NCI-H82 treated with DMSO at 0.1 percent for 48 hours (cell line): ENCODE data around the gene CREB3L2.

Experiments
- DNase-seq: peaks from one replicate; lab custom pipeline; 2025; ENCODE audit not compliant: unreplicated experiment; lab: John Stamatoyannopoulos, UW

Gene CREB3L2

GRCh38 chr7:137878333-137878961 is 123.4 kb downstream of the CREB3L2 start:
- DNase-seq: no peak

- no peak for DNase-seq
These were observed 124.7 kb downstream of the CREB3L2 start for GRCh38 chr7:137877027-137877675.

- DNase-seq: no peak
These were observed 126.1 kb downstream of the CREB3L2 start for GRCh38 chr7:137875746-137876145.

- no peak for DNase-seq
These were observed 127.7 kb downstream of the CREB3L2 start for GRCh38 chr7:137873979-137874777.

GRCh38 chr7:137873524-137873923 is 128.4 kb downstream of the CREB3L2 start:
- DNase-seq: no peak

- DNase-seq: no peak
These were observed 130.5 kb downstream of the CREB3L2 start for GRCh38 chr7:137871170-137871915.

- DNase-seq: no peak
These were observed 131.2 kb downstream of the CREB3L2 start for GRCh38 chr7:137870684-137871083.

GRCh38 chr7:137870078-137870477 is 131.8 kb downstream of the CREB3L2 start:
- no peak for DNase-seq

GRCh38 chr7:137869260-137869659 is 132.6 kb downstream of the CREB3L2 start:
- DNase-seq: no peak

GRCh38 chr7:137867289-137867688 is 134.6 kb downstream of the CREB3L2 start:
- no peak for DNase-seq

- DNase-seq: no peak
These were observed 136.1 kb downstream of the CREB3L2 start for GRCh38 chr7:137865764-137866163.

- no peak for DNase-seq
These were observed 138.9 kb downstream of the CREB3L2 start for GRCh38 chr7:137862964-137863363.

- DNase-seq: no peak
These were observed 139.5 kb downstream of the CREB3L2 start for GRCh38 chr7:137862358-137862757.

GRCh38 chr7:137860542-137860941 is 141.3 kb downstream of the CREB3L2 start:
- no peak for DNase-seq

GRCh38 chr7:137853053-137853452 is 148.8 kb downstream of the CREB3L2 start:
- DNase-seq: no peak

GRCh38 chr7:137852108-137852507 is 149.8 kb downstream of the CREB3L2 start:
- no peak for DNase-seq

- DNase-seq: no peak
These were observed 150.6 kb downstream of the CREB3L2 start for GRCh38 chr7:137850972-137851945.

GRCh38 chr7:137850571-137850970 is 151.3 kb downstream of the CREB3L2 start:
- no peak for DNase-seq

- no peak for DNase-seq
These were observed 153.8 kb downstream of the CREB3L2 start for GRCh38 chr7:137848095-137848494.

- DNase-seq: no peak
These were observed 154.3 kb downstream of the CREB3L2 start for GRCh38 chr7:137847568-137848050.
